HG03432 (cell line): ENCODE data around the gene NOSIP.

ENCODE experiments used
- ATAC-seq: cut with Tn5 transposase; IDR thresholded peaks from one replicate; pipeline ENCODE4 v1.9.1; 2021; ENCODE audit warnings: mild to moderate bottlenecking, moderate library complexity; ENCODE audit not compliant: unreplicated experiment

The NOSIP gene

DNA sequence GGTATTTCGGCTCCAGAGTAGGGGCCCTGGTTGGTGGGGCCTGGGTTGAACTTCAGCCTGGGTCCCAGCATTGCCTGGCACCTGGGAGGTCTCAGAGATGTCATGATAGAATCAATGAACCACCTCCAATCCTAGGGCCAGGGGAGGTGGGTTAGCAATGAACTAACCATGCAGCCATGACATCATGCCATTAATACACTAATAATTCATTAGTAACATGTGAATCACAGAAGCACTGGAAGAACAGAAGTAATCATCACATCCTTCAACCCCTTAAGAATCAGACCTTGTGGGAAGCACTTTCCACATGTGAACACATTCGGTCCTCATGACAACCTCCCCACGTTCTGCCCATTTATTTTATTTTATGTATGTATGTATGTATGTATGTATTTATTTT, 6.9 kb downstream of the NOSIP start:
- no peak for ATAC-seq

DNA sequence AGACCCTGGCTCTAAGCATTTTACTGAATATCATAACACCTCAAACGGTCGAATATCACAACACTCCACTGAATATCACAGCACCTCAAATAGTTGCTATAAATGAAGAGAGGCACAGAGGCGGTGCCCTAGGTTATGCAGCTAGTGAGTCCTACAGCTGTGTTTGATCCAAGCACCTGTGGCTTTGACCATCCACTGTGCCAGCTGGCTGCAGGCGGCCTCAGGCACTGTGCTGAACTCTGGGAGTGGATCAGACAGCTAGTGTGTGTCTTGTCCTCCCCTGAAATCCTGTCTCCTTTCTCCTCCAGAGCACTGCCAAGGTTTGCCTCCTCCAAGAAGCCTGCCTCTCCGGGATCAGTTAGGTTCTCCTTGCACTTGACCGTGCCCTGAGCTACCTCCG, 7.3 kb downstream of the NOSIP start:
- ATAC-seq, result no peak

DNA sequence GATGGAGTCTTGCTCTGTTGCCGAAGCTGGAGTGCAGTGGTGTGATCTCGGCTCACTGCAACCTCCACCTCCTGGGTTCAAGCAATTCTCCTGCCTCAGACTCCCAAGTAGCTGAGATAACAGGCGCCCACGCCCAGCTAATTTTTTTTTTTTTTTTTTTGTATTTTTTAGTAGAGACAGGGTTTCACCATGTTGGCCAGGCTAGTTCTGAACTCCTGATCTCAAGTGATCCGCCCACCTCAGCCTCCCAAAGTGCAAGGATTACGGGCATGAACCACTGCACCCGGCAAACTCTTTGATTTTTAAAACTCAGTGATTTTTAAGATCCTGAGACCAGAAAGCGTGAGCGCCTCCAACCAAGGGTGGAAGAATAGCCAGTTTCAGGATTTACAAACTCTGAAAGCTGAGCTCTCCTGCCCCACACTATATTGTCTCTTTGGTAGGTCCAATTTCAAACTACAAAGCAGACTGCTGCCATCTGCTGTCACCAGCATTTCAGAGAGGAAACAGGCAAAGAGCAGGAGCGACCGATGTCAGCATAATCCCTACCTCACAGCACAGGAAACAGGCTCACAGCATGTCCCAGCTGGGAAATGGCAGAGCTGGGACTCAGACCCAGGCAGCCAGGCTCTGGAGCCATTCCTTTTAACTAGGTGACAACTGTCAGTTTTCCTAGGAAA, 9.2 kb downstream of the NOSIP start:
- ATAC-seq, result no peak

DNA sequence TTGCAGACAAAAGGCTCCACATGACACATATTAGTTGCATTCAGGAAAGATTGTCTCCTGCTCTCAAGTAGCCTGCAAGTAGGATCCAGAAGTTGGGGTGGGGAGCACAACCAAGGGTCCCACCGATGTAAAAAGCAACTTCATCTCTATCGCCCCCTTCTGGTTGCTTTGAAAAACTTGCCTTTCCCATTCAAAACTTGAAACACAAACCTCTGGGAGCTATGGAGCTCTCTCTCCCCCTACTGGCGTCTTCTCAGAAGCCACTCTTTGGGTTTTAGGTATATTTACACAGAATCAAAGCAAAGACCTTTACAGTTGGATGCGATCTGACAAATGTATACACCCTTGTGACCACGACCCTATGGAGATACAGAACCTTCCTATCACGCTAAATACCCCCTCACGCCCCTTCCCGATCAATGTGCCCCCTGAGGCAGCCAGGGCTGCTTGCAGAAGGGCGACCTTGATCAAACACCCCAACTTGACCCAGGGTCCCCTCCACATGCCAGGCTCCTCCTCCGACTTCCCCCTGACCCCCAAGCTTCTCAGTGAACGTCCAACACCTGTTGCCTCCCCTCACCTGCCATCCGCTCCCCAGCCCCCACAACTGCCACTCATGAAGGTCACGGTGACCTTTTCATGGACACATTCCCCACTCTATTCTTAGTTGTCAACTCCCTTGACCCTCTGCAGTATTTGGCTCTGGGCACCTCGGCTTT, 10.1 kb downstream of the NOSIP start:
- no peak for ATAC-seq

DNA sequence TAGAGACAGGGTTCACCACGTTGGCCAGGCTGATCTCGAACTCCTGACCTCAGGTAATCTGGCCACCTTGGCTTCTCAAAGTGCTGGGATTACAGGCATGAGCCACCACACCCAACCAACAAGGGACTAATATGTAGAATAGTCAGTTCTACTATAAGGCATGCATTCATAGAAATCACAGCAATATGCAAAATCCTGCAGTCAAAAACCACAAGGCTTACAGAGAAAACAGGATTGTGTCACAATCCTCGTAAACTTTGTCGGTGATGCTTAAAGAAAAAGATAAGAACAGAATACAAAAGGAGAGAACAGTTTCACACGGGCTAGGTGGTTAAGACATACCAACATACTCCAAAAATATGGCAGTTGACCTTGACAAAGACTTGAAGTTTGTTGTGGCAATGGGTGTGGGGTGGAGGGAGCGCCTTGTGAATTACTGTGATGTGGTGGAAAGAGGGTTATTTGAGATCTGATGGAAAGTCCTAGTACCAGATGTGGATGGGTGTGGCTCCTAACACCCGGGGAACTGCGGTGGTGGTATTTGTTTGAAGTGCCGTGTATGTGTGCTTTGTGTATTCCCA, 12.4 kb downstream of the NOSIP start:
- ATAC-seq, result no peak

DNA sequence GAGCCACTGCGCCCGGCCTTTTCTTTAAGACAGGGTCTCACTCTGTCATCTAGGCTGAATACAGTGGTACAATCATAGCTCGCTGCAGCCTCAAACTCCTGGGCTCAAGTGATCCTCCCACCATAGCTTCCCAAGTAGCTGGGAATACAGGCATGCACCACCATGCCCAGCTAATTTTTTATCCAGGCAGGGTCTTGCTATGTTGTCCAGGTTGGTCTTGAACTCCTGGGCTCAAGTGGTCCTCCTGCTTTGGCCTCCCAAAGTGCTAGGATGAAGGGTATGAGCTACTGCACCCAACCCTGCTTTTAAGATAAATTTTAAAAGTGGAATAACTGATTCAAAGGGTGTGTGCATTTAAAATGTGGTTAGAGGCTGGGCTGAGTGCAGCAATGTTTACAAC, 14.1 kb downstream of the NOSIP start:
- ATAC-seq, result no peak

DNA sequence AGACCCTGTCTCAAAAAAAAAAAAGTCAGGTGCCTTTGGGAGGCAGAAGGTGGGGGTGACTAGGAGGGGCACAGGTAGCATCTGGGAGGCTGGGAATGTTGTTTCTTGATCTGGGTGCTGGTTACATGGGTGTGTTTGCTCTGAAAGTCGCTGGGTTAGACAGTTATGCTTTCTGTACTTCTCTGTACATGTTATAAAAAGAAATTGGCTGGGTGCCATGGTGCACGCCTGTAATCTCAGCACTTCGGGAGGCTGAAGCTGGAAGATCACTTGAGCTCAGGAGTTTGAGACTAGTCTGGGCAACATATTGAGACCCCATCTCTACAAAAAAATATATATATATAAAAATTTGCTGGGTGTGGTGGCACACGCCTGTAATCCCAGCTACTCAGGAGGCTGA, 15.1 kb downstream of the NOSIP start:
- no peak for ATAC-seq

DNA sequence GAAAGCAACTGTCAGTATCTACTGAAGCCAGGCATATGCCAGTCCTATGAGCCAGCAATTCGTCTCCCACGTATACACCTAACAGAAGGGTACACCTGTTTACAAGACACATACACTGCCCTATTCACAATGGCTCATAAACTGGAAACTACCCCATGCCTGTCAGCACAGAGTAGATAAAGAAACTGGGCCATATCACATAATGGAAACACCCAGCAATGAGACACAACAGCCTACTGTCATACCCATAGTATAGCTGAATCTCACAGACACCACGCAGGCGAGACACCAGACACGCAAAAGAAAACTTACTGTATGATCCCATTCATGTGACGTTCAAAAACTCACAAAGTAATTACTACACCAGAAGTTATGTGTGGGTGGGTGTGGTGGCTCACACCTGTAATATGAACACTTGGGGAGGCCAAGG, 15.7 kb downstream of the NOSIP start:
- ATAC-seq, result no peak

DNA sequence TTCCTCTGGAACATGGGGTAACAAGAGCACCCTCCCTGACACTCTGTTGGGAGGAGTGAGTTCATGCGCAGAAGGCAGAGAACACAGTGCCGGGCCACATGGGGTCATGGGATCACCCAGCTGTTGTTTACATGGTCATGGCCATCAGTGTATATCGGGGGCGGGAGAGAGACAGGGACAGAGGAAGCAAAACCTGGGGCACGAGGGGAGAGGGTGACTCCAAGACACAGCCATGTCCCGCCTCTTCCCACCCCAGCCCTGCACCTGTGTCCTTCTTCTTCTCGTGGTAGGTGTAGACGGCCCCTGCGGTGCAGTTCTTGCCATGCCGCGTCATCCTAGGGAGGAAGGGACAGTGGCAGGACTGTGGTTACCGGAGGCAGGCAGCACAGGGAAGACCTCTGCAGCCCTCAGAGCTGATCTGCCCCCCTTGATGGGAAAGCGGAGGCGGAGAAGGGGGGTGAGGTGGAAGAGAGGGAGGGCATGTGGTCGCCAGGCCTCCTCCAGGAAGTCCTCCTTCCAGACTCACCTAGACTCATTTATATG, 19.9 kb downstream of the NOSIP start:
- no peak for ATAC-seq

DNA sequence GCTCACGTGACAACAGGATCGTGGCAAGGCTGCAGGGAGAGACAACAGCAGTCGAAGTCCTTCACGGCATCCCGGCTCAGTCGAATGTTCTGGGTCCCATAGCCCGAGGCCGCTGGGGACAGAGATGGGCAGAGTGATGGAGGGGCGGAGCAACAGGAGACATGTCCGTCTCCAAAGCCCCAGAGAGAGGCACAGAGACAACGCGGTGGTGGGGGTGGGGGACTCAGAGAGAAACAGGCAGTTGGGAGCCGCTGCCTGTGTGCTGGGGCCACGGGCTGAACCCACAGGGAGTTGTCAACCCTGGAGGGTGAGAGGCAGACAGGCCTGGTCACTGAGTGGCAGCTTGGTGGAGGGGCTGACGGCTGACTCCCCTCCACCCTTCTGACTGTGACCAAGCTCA, 20.4 kb downstream of the NOSIP start:
- ATAC-seq, result no peak

DNA sequence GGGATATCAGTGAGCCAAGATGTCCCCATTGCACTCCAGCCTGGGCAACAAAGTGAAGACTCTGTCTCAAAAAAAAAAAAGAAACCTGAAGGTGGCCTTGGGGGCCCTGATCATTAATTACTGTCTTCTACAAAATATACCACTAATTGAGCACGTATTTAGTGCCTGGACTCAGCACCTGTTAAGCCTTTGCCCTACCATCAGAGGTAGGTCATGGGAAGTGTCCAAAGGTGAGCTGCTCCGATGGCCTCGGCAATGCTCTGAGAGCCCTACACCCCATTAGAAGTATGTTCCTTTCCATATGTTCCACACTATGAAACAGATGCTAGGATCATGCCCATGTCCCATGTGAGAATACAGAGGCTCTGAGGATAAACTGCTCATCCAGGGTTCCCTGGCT, 20.9 kb downstream of the NOSIP start:
- no peak for ATAC-seq

DNA sequence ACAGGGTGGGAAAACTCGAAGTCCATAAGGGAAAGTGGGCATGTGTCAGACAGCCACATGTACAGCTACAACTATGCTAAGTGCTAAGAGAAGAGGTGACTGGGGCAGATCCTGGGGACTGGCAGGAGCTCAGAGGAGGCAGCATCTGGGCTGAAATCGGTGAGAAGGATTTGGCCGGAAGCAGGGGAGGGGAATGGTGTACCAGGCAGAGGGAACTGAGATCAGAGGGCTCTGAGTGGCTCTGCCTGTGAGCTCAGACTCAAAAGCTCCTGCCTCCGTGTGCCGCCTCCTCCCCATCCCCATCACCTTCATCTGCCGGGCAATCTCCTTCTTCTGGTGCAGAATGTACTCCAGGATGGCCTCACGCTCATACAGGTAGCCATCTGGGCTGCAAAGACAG, 21.8 kb downstream of the NOSIP start:
- no peak for ATAC-seq

DNA sequence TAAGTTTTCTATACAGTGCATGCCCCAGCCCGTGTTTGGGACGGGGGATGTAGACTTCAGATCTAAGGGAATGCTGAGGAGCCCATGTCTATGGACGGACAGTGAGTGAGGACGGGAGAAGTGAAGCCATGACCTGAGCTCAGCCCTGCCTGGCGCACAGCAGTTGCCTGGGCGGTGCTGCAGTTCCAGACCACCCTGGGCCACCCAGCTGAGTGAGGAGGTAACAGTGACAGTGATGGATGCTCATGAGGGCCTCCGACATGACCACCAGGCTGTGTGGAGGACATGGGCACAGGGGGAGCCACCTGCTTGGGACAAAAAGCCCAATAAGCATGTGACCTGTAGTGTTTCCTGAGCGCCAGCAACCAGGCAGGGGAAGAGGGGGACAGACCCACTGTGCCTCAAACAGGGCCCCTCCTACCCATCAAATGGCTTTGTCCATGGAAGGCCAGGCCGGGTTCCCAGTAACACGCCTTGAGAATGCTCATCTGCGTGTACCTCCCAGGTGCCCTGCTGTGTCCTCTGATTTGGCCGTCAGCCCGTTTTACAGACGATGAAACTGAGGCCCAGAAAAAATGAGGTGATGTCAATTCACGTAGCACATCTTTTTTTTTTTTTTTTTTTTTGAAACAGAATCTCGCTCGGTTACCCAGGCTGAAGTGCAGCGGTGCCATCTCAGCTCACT, 22.6 kb downstream of the NOSIP start:
- ATAC-seq, result no peak

DNA sequence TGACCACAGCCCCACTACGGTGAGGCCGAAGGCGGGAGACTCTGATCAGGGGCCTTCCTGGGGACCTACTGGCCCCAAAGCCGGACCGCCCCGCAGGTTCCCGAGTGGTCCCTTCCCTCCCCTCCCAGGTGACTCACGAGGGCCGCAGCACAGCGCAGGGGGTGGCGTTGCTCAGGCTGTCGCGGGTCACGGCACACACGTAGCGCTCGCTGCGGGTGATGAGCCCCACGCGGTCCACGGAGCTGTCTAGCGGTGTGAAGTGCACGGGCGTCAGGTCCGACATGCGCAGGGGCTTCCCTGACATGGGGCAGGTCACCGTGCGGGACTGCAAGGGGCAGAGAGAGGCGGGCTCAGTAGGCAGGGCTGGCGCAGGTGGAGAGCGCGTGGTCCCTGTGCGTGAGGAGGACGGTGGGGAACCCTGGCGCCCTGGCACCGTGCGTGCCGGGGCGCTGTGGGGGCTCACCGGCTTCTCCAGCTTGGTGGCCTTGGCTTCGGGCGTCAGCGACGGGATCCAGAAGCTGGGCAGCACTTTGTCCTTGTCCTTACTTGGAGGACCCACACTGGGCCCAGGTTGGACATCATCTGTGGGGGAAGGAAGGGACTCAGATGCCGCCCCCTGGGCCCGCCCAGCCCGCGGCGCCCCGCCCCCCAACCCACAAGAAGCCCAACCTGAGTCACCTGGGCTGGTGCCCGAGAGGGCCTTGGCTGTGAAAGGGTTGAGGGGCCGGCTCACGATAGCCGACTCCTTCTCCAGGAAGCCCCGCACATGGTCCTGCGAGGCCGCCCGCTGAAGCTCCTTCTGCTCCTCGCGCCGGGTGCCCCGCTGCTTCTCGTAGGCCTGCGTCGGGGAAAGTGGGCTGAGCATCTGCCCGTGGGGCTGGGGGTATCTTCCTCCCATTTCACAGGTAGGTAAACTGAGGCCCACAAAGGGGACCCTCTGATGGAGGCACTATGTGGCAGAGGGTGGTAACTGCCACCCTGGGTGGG, 23.7 kb downstream of the NOSIP start:
- ATAC-seq, result no peak

DNA sequence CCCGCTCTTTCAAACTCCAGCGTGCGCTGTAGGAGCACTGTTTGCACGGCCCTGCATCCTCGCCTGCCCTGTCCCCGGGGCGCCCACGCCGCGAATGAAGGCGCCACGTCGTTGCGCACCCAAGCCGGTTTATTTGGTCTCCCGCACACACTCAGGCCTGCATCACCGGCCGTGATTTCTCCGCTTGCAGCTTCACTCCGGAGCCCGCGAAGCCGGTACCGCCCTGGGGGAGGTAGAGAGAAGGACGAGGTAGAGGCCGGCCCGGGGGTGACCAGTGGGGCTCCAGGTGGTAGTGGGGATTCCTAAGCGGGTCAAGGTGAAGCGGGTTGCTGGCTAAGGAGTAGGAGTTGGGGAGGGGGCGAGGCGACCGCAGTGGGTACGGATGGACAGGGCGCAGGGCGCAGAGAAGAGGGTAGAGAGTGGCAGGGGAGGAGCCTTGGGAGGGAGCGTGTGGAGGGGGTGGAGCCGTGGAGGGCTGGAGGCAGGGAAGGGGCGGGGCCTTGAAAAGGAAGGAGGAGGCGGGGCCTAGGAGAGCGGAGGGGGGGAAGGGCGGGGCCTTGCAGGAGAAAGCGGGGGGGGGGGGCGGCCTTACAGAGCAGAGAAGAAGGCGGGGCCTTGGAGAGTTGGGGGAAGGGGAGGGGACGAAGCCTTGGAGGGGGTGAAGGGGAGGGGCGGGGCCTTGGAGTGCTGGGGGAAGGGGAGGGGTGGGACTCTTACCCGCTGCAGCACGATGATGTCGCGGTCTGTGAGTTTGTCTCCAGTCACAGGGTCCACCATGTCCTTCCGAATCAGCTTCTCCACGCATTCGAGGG, 24.6 kb downstream of the NOSIP start:
- ATAC-seq, result no peak

DNA sequence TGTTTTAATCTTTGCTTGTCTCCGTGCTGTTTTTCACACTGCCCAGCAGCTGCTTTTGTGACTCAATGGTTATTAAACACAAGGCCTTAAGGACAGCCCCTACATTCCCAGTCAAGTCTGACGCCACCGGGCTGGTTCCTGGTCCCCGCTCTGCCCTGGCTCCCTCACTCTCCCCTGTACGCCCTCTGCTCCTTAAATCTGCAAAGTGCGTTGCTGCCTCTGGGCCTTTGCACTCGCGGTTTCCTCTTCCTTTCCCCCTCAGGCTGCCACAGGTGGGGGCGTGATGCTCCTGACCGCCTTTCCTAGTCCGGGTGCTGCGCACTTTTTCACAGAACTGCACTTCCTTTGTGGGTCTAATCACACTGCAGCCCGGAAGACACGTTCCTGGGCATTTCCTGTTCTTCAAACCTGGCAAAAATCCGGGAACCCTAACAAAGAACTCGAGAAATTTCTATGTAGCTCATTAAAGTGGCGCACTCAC, 25.6 kb downstream of the NOSIP start:
- no peak for ATAC-seq

DNA sequence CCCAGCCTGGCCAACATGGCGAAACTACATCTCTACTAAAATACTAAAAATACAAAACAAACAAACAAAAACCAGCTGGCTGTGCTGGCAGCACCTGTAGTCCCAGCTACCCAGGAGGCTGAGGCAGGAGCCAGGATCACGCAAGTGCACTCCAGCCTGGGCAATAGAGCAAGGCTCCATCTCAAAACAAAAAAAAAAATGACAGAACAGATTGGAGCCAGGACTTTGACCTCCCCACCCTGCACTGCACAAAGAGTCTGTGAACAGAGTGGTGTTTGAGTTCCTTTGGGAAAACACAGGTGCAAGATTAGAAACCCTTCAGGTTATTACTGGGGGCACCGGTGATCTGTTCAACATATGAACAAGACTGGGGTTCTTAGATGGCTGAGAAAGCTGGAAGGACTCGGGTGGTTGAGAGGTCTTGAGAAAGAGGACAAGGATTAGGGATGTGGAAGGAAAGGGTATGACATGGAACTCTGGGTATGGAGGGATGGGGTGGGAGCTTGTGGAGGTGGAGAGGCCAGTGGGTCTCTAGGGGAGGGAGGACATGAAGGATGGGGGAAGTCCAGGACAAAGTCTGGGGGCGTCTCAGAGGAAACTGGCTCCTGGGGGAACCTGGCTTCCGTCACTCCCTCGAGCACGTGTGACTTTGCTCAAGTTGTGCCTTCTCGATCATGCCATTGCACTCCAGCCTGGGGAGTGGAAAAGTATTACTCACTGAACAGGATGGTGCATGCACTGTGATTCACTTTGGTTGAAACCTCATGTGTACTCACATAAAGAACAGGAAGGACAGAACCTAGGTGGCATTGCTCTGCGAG, 26.7 kb downstream of the NOSIP start:
- ATAC-seq, result no peak

DNA sequence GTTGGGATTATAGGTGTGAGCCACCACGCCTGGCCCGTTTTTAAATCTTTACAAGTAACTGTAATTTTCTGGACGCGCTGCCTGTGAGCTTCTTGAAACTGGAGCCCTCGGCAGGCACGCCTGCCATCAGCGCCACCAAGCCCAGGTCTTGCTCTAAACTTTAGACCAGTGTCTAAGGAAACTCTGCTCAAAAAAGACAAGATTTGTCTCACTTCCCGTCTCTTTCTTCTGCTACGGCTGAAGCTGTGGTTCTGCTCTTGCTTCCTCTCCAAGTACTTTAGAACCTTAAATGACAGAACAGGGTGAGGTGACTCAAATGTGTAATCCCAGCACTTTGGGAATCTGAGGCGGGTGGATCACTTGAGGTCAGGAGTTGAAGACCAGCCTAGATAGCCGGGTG, 27.6 kb downstream of the NOSIP start:
- ATAC-seq, result no peak

DNA sequence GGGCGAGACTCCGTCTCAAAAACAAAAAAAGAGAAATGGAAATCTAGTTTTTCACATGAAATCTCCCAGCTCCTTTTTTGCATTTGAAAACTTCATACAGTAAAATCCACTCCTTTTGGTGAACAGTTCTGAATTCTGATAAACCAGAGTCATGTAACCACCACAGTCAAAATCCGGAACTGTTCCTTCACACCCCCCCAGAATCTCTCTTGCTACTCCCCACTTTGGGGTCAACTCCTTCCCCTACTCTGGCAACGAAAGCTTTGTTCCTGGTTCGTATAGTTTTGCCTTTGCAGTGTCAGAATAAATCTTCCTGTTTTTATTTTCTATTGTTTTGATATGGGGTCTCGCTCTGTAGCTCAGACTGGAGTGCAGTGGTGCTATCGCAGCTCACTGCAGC, 28.8 kb downstream of the NOSIP start:
- no peak for ATAC-seq
